Measurements from ENCODE around the gene SLC24A4.

The SLC24A4 gene

GRCh38 chr14:92516966-92517506, 194.1 kb downstream of the SLC24A4 start:
- H3K9me2 ChIP-seq (replicated peaks; ENCODE audit: control insufficient read depth, low read length) = no peaks in the 10 kb centered on the region
- no peaks in the 10 kb centered on the region for H3K79me2 ChIP-seq (ENCODE audit: control insufficient read depth, low read length)
- H3K9me3 ChIP-seq (ENCODE audit: control insufficient read depth, insufficient read depth, low read length) = no peaks in the 10 kb centered on the region
- H3F3A ChIP-seq (ENCODE audit: control insufficient read depth, insufficient read depth) = no peaks in the 10 kb centered on the region
- H3K4me1 ChIP-seq (ENCODE audit: control insufficient read depth, low read length) = no peaks in the 10 kb centered on the region
- no peak for TF ChIP-seq CTCF (IDR thresholded peaks at IDR 0.05; ENCODE audit: low read depth, low read length, poor library complexity, severe bottlenecking)
- TF ChIP-seq EZH2phosphoT487 (IDR thresholded peaks at IDR 0.05; ENCODE audit: borderline replicate concordance, low read length) = no peak
- no peaks in the 10 kb centered on the region for H4K20me1 ChIP-seq (ENCODE audit: control insufficient read depth, insufficient read depth, low read depth, low read length)
- H3K36me3 ChIP-seq (ENCODE audit: control insufficient read depth, low read length) = no peaks in the 10 kb centered on the region
- no peak overlapping the region for H3K4me3 ChIP-seq (ENCODE audit: low read length)
- H3K27ac ChIP-seq (ENCODE audit: low read depth, low read length) = no peak overlapping the region
- 0 out of 2 replicates have a peak, but pooled peaks cover 11% of the 10 kb centered on the region for H3K27me3 ChIP-seq (ENCODE audit: control insufficient read depth, low read length)
- H3K4me2 ChIP-seq (ENCODE audit: low read length) = no peak overlapping the region

DNA sequence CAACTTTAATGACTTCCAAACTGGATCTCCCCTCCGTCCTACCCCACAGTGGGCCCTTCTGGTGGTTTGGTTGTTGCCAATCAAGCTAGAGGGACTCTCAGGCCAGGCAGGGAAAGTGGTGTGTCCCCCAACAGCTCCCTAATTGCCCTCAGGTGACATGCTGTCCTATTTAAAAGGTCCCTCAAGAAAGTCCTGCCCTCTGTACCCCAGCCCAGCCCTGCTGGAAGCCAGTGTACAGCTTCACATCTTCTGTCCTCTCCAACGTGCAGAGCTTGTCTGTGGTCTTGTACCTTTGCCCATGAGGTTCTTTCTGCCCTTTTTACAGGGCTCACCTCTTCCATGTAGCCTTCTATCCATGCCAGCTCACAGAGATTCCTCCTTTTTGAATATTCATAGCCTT, 194.8 kb downstream of the SLC24A4 start:
- no peaks in the 10 kb centered on the region for H3K4me1 ChIP-seq (ENCODE audit: control insufficient read depth, low read length)
- no peaks in the 10 kb centered on the region for H4K20me1 ChIP-seq (ENCODE audit: control insufficient read depth, insufficient read depth, low read depth, low read length)
- H3K9me3 ChIP-seq (ENCODE audit: control insufficient read depth, insufficient read depth, low read length) = no peaks in the 10 kb centered on the region
- H3K27me3 ChIP-seq (ENCODE audit: control insufficient read depth, low read length) = 0 out of 2 replicates have a peak, but pooled peaks cover 11% of the 10 kb centered on the region
- TF ChIP-seq EZH2phosphoT487 (IDR thresholded peaks at IDR 0.05; ENCODE audit: borderline replicate concordance, low read length) = no peak
- TF ChIP-seq CTCF (IDR thresholded peaks at IDR 0.05; ENCODE audit: low read depth, low read length, poor library complexity, severe bottlenecking) = no peak
- no peak overlapping the region for H3K4me2 ChIP-seq (ENCODE audit: low read length)
- no peak overlapping the region for H3K4me3 ChIP-seq (ENCODE audit: low read length)
- H3K27ac ChIP-seq (ENCODE audit: low read depth, low read length) = no peak overlapping the region
- H3K79me2 ChIP-seq (ENCODE audit: control insufficient read depth, low read length) = no peaks in the 10 kb centered on the region
- no peaks in the 10 kb centered on the region for H3K36me3 ChIP-seq (ENCODE audit: control insufficient read depth, low read length)
- no peaks in the 10 kb centered on the region for H3K9me2 ChIP-seq (replicated peaks; ENCODE audit: control insufficient read depth, low read length)
- H3F3A ChIP-seq (ENCODE audit: control insufficient read depth, insufficient read depth) = no peaks in the 10 kb centered on the region

DNA sequence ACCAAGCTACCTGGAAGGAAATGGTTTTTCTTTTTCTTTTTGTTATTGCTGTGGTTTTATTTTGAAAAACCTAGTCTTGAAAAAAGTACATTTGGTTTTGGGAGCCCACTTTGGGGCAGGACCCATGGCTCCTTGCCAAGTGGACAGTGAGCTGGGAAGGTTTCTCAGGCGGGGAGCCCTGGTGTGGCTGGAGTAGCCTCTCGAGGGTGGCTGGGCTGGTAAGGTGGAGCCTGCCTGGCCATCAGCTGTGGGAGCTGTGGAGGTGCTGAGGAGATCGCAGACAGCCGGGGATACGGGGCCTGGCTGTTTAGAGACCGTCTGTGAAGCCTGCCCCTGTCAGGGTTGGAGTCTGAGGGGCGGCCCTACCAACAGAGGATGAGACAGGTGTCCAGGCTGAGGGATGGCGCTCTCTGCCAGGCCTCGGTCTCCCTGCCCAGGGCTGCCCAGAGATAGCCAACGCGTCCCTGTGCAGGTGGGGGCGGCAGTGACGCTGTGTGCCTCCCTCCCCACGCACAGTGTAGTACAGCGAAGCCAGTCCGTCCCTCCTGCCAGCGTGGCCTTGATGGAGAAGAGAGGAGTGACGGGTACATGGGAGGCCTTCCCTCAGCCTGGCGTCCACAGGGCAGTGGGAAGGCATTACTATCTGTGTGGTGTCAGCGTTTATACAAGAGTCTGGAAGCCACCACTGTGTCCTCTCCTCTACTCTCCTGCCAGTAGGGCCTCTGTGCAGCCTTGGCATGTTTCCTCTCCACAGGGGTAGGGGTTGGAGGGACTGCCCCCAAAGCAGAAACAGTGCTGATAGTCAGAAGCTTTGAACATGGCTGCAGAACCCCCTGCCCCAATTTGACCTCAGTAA, 196.5 kb downstream of the SLC24A4 start:
- H3K79me2 ChIP-seq (ENCODE audit: control insufficient read depth, low read length) = no peaks in the 10 kb centered on the region
- no peak overlapping the region for H3K4me2 ChIP-seq (ENCODE audit: low read length)
- TF ChIP-seq EZH2phosphoT487 (IDR thresholded peaks at IDR 0.05; ENCODE audit: borderline replicate concordance, low read length) = no peak
- TF ChIP-seq CTCF (IDR thresholded peaks at IDR 0.05; ENCODE audit: low read depth, low read length, poor library complexity, severe bottlenecking) = no peak
- H4K20me1 ChIP-seq (ENCODE audit: control insufficient read depth, insufficient read depth, low read depth, low read length) = no peaks in the 10 kb centered on the region
- no peaks in the 10 kb centered on the region for H3K4me1 ChIP-seq (ENCODE audit: control insufficient read depth, low read length)
- H3K36me3 ChIP-seq (ENCODE audit: control insufficient read depth, low read length) = no peaks in the 10 kb centered on the region
- H3K9me3 ChIP-seq (ENCODE audit: control insufficient read depth, insufficient read depth, low read length) = no peaks in the 10 kb centered on the region
- H3K9me2 ChIP-seq (replicated peaks; ENCODE audit: control insufficient read depth, low read length) = no peaks in the 10 kb centered on the region
- no peak overlapping the region for H3K27ac ChIP-seq (ENCODE audit: low read depth, low read length)
- 0 out of 2 replicates have a peak, but pooled peaks cover 11% of the 10 kb centered on the region for H3K27me3 ChIP-seq (ENCODE audit: control insufficient read depth, low read length)
- H3F3A ChIP-seq (ENCODE audit: control insufficient read depth, insufficient read depth) = no peaks in the 10 kb centered on the region
- no peak overlapping the region for H3K4me3 ChIP-seq (ENCODE audit: low read length)
